IPS-18c (cell line): ENCODE data around the gene TMEM209.
"Not testable (repeated sequence)": the region's sequence is repeated elsewhere in the genome, so short reads cannot be mapped to it uniquely, and the experiment has no call there.

Source experiments
- H3K4me3 ChIP-seq: 2 replicates; pipeline ENCODE4 v1.7.0; 2013; ENCODE audit warnings: low read depth, mild to moderate bottlenecking, low read length, moderate library complexity; ENCODE audit not compliant: insufficient read depth
- H3K9me3 ChIP-seq: one replicate; pipeline ENCODE4 v1.6.1; 2013; ENCODE audit warnings: mild to moderate bottlenecking, low read length, moderate library complexity; ENCODE audit not compliant: control insufficient read depth, insufficient read depth

Gene TMEM209

DNA sequence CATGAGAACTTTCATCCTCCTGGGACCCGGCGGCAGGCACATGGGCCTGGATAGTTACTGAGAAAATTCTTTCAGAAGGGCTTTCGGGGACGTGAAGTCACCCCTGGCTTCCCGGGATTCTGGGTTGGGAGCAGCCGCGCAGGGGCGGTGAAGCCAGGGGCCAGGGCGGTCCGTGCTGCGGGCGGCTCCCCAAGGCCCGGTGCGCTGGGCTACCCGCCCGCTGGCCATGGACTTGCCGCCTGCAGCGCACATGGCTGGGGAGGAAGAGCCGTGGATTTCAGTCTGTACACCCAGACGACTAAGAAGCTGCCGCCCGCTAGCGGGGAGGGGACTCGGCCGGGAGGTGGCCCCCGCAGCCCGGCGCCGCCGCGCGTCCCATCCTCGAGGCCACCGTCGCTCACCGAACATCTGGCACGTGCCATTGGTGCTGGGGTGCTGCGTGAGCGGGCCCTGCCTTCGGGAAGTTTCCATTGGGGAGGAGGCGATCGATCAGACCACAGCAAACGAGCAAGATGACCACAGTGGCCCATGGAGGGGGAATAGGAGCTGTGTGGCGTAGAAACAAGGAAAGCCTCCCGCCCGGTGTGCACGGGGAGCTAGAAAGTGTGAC lies 64.5 kb downstream of the TMEM209 start:
- peak overlapping the region; percentile 47 for H3K4me3 ChIP-seq
- H3K9me3 ChIP-seq, result no peaks in the 10 kb centered on the region

DNA sequence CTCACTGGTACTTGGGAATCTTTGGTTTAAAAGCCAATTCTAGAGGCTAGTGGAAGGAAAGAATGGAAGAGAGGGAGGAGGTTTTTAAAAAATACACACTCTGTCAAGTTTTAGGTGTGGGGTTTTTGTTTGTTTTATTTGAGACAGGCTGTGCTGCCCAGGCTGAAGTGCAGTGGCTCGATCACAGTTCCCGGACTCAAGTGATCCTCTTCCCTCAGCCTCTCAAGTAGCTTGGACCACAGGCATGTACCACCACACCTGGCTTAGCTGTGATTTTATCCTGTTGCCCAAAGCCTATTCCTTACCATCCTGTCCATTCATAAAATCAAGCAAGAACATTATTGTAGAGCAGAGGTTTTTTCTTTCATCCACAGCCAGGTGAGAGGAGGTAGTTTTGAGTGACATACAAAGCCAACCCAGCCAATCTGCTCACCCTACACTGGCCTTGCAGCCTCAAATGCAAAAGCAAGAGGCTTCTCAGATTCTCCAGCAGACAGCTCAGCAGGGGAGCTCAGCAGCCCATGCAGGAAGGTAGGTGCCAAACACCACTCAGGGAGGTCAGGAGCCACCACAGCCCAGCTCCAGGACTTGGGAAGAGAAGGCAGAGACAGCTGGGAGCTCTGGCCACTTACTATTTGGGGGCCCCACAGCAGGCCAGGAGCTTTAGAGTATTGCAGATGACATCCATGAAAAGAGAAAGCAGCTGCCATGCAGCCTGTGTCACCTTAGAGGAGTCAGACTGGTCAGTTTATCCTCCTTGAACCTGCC lies 65.8 kb downstream of the TMEM209 start:
- Histone ChIP-seq H3K4me3 (no peak overlapping the region), H3K9me3 (no peaks in the 10 kb centered on the region)

DNA sequence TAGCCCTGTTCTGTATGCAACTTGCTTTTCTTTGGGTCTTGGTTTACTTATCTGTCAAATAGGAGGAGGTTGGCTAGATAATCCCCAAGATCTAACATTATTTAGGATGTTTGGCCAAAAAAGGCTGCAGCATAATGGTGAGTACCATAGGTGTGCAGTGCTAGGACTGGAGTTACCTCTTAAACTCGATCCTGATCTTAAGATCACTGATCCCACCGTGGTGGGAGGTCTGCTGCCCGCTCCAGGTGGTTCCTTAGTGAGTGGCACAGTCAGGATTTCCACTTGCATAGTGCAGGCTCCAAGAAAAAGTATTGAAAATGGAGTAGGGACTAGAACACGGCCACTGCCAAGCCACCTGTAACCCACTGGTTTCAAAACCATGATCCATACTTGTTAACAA lies 68.0 kb downstream of the TMEM209 start:
- Histone ChIP-seq H3K9me3 (no peaks in the 10 kb centered on the region), H3K4me3 (no peak overlapping the region)

DNA sequence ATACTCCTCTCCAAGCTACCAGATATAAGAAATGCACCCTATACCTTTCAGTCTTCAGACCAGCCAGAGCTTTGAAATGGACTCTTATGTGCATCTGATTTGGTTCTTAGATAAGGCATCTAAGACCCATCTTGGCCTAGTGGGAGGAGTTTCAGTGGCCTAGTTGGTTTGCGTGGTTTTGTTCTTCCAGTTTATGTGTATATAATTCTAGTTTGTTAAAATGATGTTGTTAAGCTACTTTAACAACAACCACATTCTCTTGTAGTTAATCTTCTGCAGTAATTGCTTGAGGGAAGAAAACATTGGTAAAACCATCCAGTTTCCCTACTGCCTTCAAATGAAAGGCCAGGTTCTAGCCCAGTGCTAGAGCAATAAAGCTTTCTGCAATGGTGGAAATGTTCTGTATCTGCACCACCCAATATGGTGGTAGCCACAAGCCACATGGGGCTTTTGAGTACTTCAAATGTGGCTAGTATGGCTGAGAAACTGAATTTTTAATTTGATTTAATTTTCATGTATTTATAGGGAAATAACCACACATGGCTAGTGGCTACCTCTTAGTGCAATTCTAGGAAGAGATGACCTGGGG lies 68.5 kb downstream of the TMEM209 start:
- H3K4me3 ChIP-seq, result no peak overlapping the region
- no peaks in the 10 kb centered on the region for H3K9me3 ChIP-seq

DNA sequence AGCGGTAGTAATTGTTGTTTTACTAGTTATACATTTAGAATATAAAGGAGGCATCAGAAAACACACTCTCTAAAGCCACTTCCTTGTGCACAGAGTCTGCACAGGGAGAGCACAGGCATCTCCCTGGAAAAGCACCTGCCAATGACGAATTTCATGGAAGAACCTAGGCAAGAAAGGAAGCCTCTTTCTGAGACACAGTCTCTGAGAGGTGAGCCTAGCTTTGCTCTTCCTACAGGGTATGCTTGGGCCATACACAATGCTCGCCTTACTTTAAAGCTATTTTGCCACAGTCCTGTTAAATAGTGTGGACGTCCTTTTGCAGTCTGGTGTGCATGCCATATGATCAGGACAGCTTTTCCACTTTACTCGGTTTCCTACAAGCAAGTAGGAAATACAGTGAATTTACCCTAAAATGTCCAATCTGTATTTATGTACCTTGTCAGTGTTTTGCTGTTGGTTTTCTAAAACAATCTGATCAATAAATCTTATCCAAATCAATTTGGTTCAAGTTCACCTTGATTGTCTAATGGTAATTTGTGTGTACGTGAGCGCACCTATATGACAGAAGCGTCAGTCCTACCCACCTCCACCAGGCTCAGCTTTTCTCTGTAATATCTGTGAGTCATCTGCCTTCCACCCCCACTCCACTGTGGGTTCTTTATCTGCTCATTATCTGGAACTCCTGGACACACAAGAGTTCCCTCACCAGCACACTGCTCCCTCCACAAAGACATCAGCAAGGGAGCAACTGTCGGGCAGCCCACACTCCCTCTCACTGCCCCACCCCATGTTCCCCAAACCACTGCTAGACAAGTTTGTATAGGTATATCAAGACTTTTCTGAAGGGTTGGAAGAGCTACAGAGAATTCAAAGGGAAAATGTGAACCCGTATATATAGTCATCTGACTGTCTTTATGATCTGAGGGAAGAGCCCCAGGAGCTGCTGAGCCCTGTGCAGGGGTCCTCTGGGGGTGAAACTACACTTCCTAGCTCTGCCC lies 69.7 kb downstream of the TMEM209 start:
- no peaks in the 10 kb centered on the region for H3K9me3 ChIP-seq
- no peak overlapping the region for H3K4me3 ChIP-seq

DNA sequence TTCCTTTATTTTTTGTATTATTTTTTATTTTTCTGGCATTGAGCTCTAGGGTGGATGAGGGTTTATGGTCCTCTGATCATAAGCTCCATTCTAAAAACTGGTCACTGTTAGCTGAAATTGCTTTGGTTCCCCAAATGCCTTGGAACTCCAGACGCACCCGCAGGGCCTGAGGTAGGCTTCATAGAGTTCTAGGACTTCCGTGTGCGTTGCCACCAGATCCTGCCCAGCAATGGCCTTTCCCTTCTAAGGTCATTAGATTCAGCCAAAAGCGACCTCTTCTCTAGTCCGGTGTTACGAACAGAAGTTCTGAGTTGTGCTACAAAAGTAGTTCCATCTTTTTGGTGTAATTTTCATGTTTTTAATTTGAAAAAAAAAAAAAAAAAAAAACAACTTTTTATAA lies 70.5 kb downstream of the TMEM209 start:
- H3K9me3 ChIP-seq, result no peaks in the 10 kb centered on the region
- no peak overlapping the region for H3K4me3 ChIP-seq

DNA sequence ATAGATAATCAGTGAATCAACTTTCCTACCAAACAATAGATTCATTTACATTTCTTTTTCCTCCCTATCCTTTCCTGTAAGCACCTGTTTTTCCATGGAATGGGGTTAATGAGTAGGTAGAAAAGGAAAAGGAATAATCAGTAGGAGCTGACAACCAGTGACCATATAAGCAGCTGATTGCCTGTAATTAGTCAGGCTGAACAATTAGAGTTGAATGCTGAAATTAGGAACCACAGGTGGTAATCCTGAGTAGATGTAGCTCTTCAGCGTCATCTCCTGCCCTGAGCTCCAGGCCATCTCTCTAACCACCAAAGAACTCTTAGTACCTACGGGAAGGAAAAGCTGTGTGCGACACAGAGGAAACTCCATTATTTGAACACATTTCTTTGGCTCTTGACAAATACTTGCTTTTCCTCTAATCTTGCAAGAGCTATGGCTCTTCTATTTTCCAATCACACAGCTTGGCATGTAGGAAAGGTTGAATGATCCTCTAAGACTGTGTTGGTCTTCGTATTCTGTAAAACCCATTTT lies 71.0 kb downstream of the TMEM209 start:
- H3K9me3 ChIP-seq, result no peaks in the 10 kb centered on the region
- H3K4me3 ChIP-seq, result no peak overlapping the region

DNA sequence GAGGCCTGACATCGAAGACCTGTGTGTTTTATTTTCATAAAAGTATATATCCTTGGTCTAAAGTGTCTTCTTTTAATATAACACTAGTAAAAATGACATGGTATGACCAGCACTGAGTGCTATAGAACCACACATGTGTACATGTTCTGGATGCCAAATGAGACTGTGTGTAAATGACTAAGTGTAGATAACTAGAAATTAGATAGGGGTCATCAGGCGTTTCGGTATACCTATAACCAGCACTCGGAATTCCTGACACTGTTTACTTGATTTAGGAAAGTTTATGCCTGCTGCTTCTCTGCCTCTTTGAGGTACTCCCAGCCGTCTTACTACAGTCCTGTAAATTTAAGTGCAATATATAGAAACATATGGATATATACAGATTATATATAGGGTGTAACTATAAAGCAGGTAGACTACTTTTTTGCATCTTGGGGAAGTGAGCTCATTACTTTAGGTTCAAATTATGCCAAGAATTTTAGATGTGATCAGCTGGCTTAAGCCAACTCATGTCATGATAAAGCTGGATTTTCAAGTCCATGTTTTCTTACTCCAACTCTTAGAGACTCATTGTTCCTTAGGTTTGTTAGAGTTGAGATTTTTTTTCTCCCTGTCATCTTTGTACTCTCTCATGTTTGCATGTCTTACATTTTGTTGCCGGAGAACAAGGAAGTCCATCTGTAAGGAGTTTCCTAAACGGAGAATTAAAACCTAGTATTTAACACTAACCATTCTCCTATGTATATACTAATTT lies 72.0 kb downstream of the TMEM209 start:
- Histone ChIP-seq H3K9me3 (no peaks in the 10 kb centered on the region), H3K4me3 (no peak overlapping the region)

DNA sequence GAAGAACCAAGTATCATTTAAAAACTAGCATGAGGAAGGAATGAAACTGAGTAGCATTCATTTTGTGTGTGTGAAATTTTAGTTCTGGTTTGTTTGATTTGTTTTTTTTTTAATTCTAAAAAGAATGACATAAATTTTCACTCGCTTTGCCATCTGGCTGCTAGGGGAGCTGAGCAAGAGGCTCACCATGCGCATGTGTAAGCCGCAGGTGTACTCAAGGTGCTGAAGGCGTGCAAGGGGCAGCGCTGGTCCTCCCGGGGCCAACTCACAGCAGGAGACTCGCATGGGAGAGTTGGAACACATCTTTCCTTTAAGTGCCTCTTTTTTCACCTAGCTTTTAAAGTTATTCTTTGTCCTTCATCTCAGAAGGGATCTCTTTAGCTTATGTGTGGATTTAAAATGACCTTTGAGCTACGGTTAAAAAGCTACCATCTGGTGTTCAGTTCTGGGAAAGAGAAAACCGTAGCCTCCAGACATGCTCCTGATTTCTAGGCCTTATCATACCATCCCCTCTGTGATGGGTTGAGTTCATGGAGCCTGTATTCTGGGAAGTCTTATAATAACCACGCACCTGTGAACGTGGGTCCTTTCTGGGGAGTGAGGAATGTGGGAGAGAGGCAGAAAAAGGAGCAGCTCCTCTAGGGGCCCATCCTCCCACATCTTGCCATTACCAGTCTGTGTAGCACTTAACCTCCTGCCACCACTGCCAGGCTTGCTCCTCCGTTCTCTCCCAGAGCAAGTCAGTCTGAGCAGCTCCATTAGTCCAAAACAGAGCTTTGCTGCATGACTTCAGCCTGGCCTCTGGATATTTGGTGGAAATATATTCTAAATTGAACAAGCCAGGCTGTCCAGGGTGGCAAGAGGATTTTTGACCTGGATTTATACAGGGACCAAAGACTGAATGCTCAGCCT lies 73.0 kb downstream of the TMEM209 start:
- no peak overlapping the region for H3K4me3 ChIP-seq

DNA sequence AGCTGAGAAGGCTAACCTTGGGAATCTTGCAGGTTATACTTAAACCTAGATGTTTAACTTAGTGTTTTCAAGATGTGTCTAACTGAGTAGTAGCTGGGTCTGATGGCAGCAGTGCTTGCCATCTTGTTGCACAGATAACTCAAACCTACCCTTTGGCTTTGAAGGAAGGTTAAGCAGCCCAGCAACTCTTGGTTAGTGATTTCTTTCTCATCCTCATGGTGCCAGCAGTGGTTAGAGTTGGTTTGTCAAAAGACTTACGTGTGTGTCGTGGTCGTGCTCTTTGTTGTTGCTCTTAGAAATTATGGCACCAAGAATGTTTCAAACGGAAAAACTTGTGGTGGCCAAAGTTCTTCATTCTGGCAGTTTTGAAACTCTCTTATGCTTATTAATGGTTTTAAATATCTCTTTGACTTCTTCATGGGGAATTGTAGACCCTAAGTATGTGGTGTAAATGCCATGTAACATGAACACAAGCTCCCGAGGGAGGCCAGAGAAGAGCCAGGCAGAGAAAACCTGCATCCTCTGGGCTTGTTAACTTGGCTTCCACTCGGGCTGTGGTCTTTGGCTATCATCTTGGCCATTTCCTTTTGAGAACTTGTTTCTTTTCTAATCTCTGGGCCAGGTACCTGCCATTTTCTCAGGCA lies 73.9 kb downstream of the TMEM209 start:
- Histone ChIP-seq H3K4me3 (no peak overlapping the region), H3K9me3 (no peaks in the 10 kb centered on the region)

More for the DNA sequence above, 73.0 kb downstream of the TMEM209 start:
- no peaks in the 10 kb centered on the region for H3K9me3 ChIP-seq

DNA sequence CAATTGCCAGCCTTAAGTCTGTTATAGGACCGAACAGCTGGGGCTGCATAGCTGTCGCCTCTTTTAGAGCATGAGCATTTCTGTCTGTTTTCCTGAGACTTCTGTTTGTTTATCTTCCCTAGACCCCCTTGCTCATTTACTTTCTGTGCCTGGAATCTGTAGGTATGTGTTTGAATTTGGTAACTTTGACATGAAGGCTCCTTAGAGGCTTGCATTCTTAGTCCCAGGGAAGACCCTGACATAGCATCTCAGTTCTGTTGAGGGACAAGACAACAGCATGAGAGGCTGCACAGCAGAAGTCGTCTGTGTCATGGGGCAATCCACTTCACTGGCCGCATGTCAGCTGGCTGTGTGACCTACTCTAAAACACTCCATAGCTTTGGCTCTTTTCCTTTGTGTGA lies 76.2 kb downstream of the TMEM209 start:
- Histone ChIP-seq H3K4me3 (no peak overlapping the region), H3K9me3 (no peaks in the 10 kb centered on the region)

DNA sequence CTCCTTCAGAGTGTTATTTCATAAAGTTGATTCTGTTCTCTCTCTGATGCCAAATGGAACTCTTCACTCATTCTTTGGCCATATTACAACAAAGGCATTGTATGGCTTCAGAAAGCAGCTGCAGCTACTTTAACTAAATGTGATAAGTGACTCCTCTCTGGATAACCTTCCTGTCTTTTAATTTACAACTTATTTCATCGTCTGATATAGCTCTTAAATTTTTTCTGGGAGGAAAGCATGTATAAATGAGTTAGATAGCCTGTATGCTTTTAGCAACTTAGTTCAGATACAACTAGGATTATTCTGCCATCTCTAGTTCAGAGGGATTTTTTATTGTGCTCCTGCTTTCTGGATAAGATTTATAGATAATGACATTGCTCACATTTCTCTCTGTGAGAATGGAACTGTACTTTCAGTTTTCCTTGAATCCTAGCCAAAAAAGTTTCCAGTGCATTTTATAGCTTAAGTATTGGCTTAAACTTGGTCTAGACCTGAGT lies 77.3 kb downstream of the TMEM209 start:
- Histone ChIP-seq H3K9me3 (no peaks in the 10 kb centered on the region), H3K4me3 (no peak overlapping the region)

DNA sequence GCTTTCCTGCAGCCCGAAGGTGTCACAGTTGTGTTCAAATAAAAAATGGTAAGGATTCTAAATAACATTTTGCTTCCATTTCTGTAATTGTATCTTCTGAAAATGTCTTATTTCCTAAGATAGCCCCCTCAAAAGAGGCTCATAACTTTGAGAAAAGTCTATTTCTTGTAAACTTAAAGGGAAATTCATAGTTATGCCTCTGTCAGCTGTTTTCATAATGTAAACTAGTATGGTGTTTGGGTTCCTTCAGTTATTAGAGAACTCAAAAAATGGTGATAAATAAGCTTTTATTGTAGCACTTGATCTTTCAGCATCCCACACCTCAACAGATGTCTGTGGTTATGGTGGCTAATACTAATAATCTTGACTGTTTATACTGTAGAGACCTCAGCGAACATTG lies 77.8 kb downstream of the TMEM209 start:
- Histone ChIP-seq H3K9me3 (no peaks in the 10 kb centered on the region), H3K4me3 (no peak overlapping the region)

DNA sequence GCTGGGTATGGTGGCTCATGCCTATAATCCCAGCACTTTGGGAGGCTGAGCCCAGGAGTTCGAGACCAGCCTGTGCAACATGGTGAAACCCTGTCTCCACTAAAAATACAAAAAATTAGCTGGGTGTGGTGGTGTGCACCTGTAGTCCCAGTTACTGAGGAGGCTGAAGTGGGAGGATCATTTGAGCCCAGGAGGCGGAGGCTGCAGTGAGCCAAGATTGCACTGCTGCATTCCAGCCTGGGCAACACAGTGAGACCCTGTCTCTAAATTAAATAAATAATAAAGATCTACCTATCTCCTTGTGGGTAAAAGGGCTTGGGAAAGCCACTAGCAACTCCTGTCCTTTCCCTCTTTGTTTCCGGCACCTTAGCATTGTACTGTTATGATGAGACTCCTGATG lies 78.4 kb downstream of the TMEM209 start:
- not testable (repeated sequence) for H3K9me3 ChIP-seq, H3K4me3 ChIP-seq

DNA sequence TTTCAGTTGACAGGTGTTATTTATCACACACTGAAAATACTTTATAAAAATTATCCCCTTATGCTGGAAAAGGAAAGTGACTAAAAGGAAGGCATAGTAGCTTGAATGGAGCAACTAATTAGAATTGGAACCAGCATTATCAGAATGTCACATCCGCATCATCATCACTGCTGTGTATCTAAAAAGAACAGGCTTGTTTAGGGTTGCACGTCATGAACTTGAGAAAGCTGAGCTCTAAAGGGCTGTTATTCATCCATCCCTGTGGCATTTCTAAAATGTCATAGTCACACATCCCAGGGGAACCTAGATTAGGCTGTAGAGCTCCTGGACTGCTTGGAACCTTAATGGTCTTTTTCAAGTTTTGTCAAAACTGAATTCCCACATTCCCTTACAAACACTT lies 80.5 kb downstream of the TMEM209 start:
- Histone ChIP-seq H3K4me3 (no peak overlapping the region), H3K9me3 (no peaks in the 10 kb centered on the region)
